Measurements from ENCODE around the gene SEC24D.

The SEC24D gene

GRCh38 chr4:118718511-118719170 lies 117.3 kb downstream of the SEC24D start:
- DNase-seq (ENCODE audit: low spot score), result no peak

GRCh38 chr4:118716304-118716703 lies 119.6 kb downstream of the SEC24D start:
- DNase-seq (ENCODE audit: low spot score), result no peak

GRCh38 chr4:118714682-118715081 lies 121.2 kb downstream of the SEC24D start:
- DNase-seq (ENCODE audit: low spot score), result no peak

- DNase-seq (ENCODE audit: low spot score), result no peak
Observed at GRCh38 chr4:118712872-118713271, 123.1 kb downstream of the SEC24D start.

- no peak for DNase-seq (ENCODE audit: low spot score)
Observed at GRCh38 chr4:118711052-118711451, 124.9 kb downstream of the SEC24D start.

GRCh38 chr4:118703118-118703517 lies 132.8 kb downstream of the SEC24D start:
- DNase-seq (ENCODE audit: low spot score), result no peak

GRCh38 chr4:118684873-118685811 lies 150.8 kb downstream of the SEC24D start, which contains the start of gene METTL14:
TSS of gene METTL14 (plus strand) at chr4:118685392. CDS start at chr4:118685535, 143 bp downstream.
- DNase-seq (ENCODE audit: low spot score), result peak; percentile 88

GRCh38 chr4:118683513-118683912 lies 152.4 kb downstream of the SEC24D start:
- no peak for DNase-seq (ENCODE audit: low spot score)

GRCh38 chr4:118682928-118683327 lies 153.0 kb downstream of the SEC24D start:
- DNase-seq (ENCODE audit: low spot score), result no peak

GRCh38 chr4:118680808-118681207 lies 155.1 kb downstream of the SEC24D start:
- DNase-seq (ENCODE audit: low spot score), result no peak

GRCh38 chr4:118676128-118676527 lies 159.8 kb downstream of the SEC24D start:
- DNase-seq (ENCODE audit: low spot score), result no peak
